Measurements from ENCODE around the gene EIF1AY.

Gene EIF1AY

GRCh38 chrY:20581687-20582086, 6.1 kb downstream of the EIF1AY start:
- Histone ChIP-seq H3K9ac (ENCODE audit: low read depth, low read length) (no peak overlapping the region), H3K4me1 (ENCODE audit: insufficient read depth, low read length) (no peaks in the 10 kb centered on the region), H3K36me3 (ENCODE audit: insufficient read depth, low read length) (no peaks in the 10 kb centered on the region), H3K9me3 (ENCODE audit: control insufficient read depth, insufficient read depth, low read length) (no peaks in the 10 kb centered on the region)

GRCh38 chrY:20586161-20586560, 10.6 kb downstream of the EIF1AY start:
- Histone ChIP-seq H3K9me3 (ENCODE audit: control insufficient read depth, insufficient read depth, low read length) (no peaks in the 10 kb centered on the region), H3K9ac (ENCODE audit: low read depth, low read length) (no peak overlapping the region), H3K4me1 (ENCODE audit: insufficient read depth, low read length) (no peaks in the 10 kb centered on the region), H3K36me3 (ENCODE audit: insufficient read depth, low read length) (no peaks in the 10 kb centered on the region)

All from ES-I3 (cell line).